Central memory CD8-positive, alpha-beta T cell (primary cell): Measurements from ENCODE around the gene FOXL3.

Source experiments
- ATAC-seq: fragments of 150-1000 bp; cut with Tn5 transposase; replicated peaks from 2 replicates; pipeline ENCODE4 v1.10.0; 2022; ENCODE audit warnings: mild to moderate bottlenecking, moderate FRiP score, moderate number of reproducible peaks; ENCODE audit not compliant: poor library complexity, severe bottlenecking; ENCODE audit errors: extremely low read depth
- DNase-seq, 2 donors: peaks; one replicate each; pipeline ENCODE4 v3.0.0; 2021; ENCODE audit warnings: low spot score in 2 of 2
- H3K27ac Mint-ChIP-seq: one replicate; pipeline ENCODE4 v1.8.0; 2022; ENCODE audit warnings: low read depth, mild to moderate bottlenecking, moderate library complexity, mixed read lengths
- H3K27me3 Mint-ChIP-seq: one replicate; pipeline ENCODE4 v1.8.0; 2022; ENCODE audit warnings: mixed read lengths
- H3K36me3 Mint-ChIP-seq: one replicate; pipeline ENCODE4 v1.8.0; 2022; ENCODE audit warnings: mild to moderate bottlenecking, moderate library complexity, mixed read lengths; ENCODE audit not compliant: insufficient read depth
- H3K4me1 Mint-ChIP-seq: one replicate; pipeline ENCODE4 v1.8.0; 2022; ENCODE audit warnings: mixed read lengths
- H3K4me3 Mint-ChIP-seq: one replicate; pipeline ENCODE4 v1.8.0; 2022; ENCODE audit warnings: mild to moderate bottlenecking, moderate library complexity, mixed read lengths
- H3K9me3 Mint-ChIP-seq: one replicate; pipeline ENCODE4 v1.8.0; 2022; ENCODE audit warnings: mixed read lengths

FOXL3 gene

GRCh38 chr7:307970-308369 is 18.0 kb downstream of the FOXL3 start:
- ATAC-seq: no peak
- Mint-ChIP-seq H3K4me1 (no peaks in the 10 kb centered on the region), H3K4me3 (no peak overlapping the region)

GRCh38 chr7:309586-310228 is 19.7 kb downstream of the FOXL3 start:
- H3K27me3 Mint-ChIP-seq: peaks cover 50% of the 10 kb centered on the region
- H3K9me3 Mint-ChIP-seq: no peaks in the 10 kb centered on the region
- no peaks in the 10 kb centered on the region for H3K36me3 Mint-ChIP-seq
- no peak overlapping the region for H3K4me3 Mint-ChIP-seq
- ATAC-seq (no peak), DNase-seq (no peak)
- H3K27ac Mint-ChIP-seq: no peak overlapping the region
- no peaks in the 10 kb centered on the region for H3K4me1 Mint-ChIP-seq

More at GRCh38 chr7:307970-308369, 18.0 kb downstream of the FOXL3 start:
- Mint-ChIP-seq H3K27me3 (peaks cover 33% of the 10 kb centered on the region), H3K36me3 (no peaks in the 10 kb centered on the region), H3K27ac (no peak overlapping the region), H3K9me3 (no peaks in the 10 kb centered on the region)
- no peak for DNase-seq

DNA sequence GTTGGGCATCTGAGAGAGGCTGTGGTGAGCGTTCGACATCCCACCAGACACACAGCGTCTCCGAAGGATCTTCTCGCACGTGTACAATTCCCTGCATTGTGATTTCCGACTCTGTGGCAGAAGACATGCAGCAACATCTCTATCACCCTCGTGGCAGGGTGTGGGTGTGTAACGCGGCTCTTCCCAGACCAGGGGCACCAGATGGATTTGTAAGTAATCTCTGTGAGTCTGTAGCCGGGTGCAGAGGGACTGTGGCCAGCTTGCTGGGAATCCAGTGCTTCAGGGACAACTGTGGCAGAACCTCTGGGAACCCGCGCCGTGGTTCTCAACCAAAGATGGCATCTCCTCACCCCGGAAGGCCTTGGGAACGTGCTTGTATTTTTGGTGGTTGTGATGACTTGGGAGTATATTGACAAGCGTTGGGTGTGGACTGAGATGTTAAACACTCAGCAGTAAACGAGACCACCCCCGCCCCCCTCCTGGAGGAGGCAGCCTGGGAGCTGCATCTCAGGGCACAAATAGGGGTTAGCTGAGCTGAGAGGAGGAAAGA is 21.2 kb downstream of the FOXL3 start:
- Mint-ChIP-seq H3K36me3 (no peaks in the 10 kb centered on the region), H3K27me3 (peaks cover 65% of the 10 kb centered on the region), H3K9me3 (no peaks in the 10 kb centered on the region), H3K27ac (no peak overlapping the region), H3K4me3 (no peak overlapping the region), H3K4me1 (no peaks in the 10 kb centered on the region)
- DNase-seq (no peak), ATAC-seq (no peak)

DNA sequence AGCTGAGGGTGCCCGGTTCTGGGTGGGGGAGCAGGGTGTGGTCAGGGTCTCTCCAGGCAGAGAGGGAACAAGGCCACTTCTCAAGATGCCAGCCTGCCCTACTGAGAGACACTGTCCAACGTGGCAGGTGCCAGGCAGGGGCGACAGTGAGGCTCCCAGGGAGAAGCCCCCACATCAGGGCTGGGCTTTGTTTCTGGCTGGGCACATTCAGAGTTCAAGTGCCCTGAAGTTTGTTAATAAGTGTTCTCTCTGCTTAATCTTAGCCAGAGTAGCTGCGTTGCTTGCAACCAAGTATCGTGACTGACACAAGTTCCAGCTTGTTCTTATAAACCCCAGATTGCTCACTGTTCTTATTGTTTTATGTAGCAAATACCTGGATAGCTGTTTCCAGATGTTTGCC is 21.8 kb downstream of the FOXL3 start:
- H3K27me3 Mint-ChIP-seq: peaks cover 69% of the 10 kb centered on the region
- H3K4me1 Mint-ChIP-seq: no peaks in the 10 kb centered on the region
- DNase-seq (no peak), ATAC-seq (no peak)
- H3K4me3 Mint-ChIP-seq: no peak overlapping the region
- H3K9me3 Mint-ChIP-seq: no peaks in the 10 kb centered on the region
- H3K36me3 Mint-ChIP-seq: no peaks in the 10 kb centered on the region
- H3K27ac Mint-ChIP-seq: no peak overlapping the region

- no peak for DNase-seq
- ATAC-seq: no peak
- Mint-ChIP-seq H3K4me3 (no peak overlapping the region), H3K9me3 (no peaks in the 10 kb centered on the region), H3K27ac (no peak overlapping the region), H3K4me1 (no peaks in the 10 kb centered on the region), H3K36me3 (no peaks in the 10 kb centered on the region), H3K27me3 (peaks cover 69% of the 10 kb centered on the region)
Measured at GRCh38 chr7:312424-312823, 22.5 kb downstream of the FOXL3 start.

- no peak for ATAC-seq
- no peaks in the 10 kb centered on the region for H3K36me3 Mint-ChIP-seq
- H3K4me1 Mint-ChIP-seq: no peaks in the 10 kb centered on the region
- DNase-seq: no peak
- no peak overlapping the region for H3K27ac Mint-ChIP-seq
- no peaks in the 10 kb centered on the region for H3K9me3 Mint-ChIP-seq
- peaks cover 88% of the 10 kb centered on the region for H3K27me3 Mint-ChIP-seq
- H3K4me3 Mint-ChIP-seq: no peak overlapping the region
Measured at GRCh38 chr7:314853-315252, 24.9 kb downstream of the FOXL3 start.

DNA sequence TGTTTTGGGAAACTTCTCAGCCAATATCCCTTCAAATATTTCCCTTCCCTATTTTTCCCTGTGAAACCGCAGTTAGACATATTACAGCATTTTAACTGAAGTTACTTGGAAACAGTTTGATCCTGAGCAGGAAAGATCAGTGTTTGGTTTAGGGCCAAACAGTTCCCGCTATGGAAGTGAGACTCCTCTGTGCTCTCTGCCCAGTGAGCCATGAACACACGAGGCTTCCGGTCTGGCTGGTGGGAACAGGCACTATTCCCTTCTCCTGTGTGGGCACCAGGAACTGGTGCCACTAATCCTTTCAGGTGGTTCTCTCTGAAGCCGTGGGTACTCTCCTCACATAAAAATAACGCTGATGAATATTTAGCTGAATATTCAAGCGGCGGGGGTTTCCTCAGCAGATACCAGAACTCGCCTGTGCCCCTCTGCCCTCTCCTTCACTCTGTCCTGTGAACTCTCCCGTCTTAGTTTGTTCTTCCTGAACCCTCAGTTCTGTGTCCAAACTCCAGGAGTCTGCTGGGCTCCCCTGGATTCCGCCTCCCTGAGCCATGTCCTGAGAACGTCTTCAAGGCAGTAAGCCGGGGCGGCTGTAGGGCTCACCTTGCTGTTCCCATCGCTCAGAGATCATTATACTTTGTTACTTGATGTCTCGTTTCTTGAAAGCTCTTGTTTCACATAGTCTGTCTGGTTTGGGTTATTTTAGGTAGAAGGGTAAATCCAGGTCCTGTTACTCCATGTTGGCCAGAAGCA is 25.7 kb downstream of the FOXL3 start:
- ATAC-seq (no peak), DNase-seq (no peak)
- Mint-ChIP-seq H3K9me3 (no peaks in the 10 kb centered on the region), H3K4me1 (no peaks in the 10 kb centered on the region), H3K27me3 (peaks cover 96% of the 10 kb centered on the region), H3K36me3 (no peaks in the 10 kb centered on the region), H3K27ac (peak overlapping the region; percentile 60), H3K4me3 (no peak overlapping the region)

- H3K4me3 Mint-ChIP-seq: no peak overlapping the region
- ATAC-seq (no peak), DNase-seq (no peak)
- H3K27me3 Mint-ChIP-seq: peaks cover 78% of the 10 kb centered on the region
- H3K27ac Mint-ChIP-seq: no peak overlapping the region
- H3K36me3 Mint-ChIP-seq: peaks cover 2% of the 10 kb centered on the region
- H3K4me1 Mint-ChIP-seq: no peaks in the 10 kb centered on the region
- no peaks in the 10 kb centered on the region for H3K9me3 Mint-ChIP-seq
Measured at GRCh38 chr7:317643-318405, 27.9 kb downstream of the FOXL3 start.

DNA sequence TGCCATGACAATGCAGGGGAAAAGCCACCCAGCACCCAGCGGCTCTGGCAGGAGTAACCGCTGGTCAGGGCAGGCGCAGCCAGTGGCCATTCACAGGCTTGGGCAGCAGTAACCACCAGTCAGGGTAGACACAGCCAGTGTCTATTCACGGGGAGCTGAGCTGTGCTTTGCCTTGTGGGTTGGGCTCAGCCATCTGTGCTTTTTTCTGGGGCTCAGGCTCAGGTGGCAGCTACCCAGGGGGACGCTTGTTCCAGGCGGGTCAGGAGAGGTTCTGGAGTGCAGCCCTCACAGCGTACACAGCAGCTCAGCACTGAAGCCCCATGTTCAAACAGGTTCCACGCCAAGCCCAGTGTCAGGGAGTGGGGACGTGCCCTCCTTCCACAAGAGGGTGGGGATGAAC is 28.5 kb downstream of the FOXL3 start:
- H3K4me3 Mint-ChIP-seq: no peak overlapping the region
- H3K9me3 Mint-ChIP-seq: no peaks in the 10 kb centered on the region
- no peak overlapping the region for H3K27ac Mint-ChIP-seq
- no peak for DNase-seq
- no peaks in the 10 kb centered on the region for H3K4me1 Mint-ChIP-seq
- H3K36me3 Mint-ChIP-seq: peaks cover 2% of the 10 kb centered on the region
- ATAC-seq: no peak
- peaks cover 72% of the 10 kb centered on the region for H3K27me3 Mint-ChIP-seq

GRCh38 chr7:318878-319661 is 29.1 kb downstream of the FOXL3 start:
- peaks cover 66% of the 10 kb centered on the region for H3K27me3 Mint-ChIP-seq
- ATAC-seq (no peak), DNase-seq (no peak)
- no peaks in the 10 kb centered on the region for H3K9me3 Mint-ChIP-seq
- no peak overlapping the region for H3K4me3 Mint-ChIP-seq
- no peak overlapping the region for H3K27ac Mint-ChIP-seq
- H3K36me3 Mint-ChIP-seq: peaks cover 2% of the 10 kb centered on the region
- H3K4me1 Mint-ChIP-seq: no peaks in the 10 kb centered on the region

DNA sequence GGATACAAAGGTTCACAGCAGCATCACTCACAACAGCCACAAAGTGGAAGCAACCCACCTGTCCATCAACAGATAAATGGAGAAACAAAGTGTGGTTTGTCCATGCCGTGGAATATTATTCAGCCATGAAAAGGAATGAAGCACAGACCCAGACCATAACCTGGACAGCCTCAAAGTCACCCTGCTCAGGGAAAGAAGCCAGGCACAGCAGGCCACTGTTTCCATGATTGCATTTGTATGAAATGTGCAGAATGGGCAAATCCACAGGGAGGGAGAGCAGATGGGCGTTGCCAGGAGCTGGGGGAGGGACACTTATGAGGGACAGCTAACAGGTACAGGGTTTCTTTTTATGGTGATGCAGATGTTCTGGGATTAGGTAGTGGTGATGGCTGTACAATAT is 30.3 kb downstream of the FOXL3 start:
- Mint-ChIP-seq H3K27ac (no peak overlapping the region), H3K4me1 (no peaks in the 10 kb centered on the region), H3K27me3 (peaks cover 57% of the 10 kb centered on the region), H3K4me3 (no peak overlapping the region), H3K9me3 (no peaks in the 10 kb centered on the region), H3K36me3 (peaks cover 2% of the 10 kb centered on the region)
- no peak for ATAC-seq
- DNase-seq: no peak

GRCh38 chr7:322111-322671 is 32.2 kb downstream of the FOXL3 start:
- DNase-seq (peak; percentile 76 to 84), ATAC-seq (peak; percentile 88)
- Mint-ChIP-seq H3K36me3 (peaks cover 2% of the 10 kb centered on the region), H3K4me1 (no peaks in the 10 kb centered on the region), H3K27me3 (peaks cover 51% of the 10 kb centered on the region), H3K4me3 (no peak overlapping the region), H3K27ac (no peak overlapping the region), H3K9me3 (no peaks in the 10 kb centered on the region)
